Stimulated activated CD8-positive, alpha-beta memory T cell treated with anti-CD3 and anti-CD28 coated beads, Interleukin-4, amount 100 ng/mL, for 24 hours (primary cell): ENCODE measurements around the gene TMEM167A.
"Not testable (repeated sequence)": the region's sequence is repeated elsewhere in the genome, so short reads cannot be mapped to it uniquely, and the experiment has no call there.

Experiments used
- DNase-seq: peaks from one replicate; pipeline ENCODE4 v3.0.0-alpha.2; 2020; ENCODE audit warnings: low read depth

TMEM167A gene

DNA sequence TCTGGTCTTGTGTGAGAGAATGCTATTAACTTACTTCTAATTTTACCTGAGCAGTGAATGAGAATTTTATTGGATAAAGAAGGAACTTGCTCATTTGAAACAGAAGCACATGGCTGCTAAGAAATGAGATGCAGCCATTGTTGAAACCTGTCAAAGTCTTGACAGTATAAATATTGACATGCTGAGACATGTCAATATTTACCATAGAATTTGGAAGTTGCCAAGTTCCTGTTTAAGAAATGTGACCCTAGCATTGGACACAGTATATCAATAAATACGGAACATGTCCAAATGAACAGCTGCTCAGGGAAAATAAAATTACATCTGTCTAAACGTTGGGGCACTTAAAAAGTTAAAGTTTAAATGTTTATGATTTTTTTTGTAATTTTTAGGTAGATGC lies 7.9 kb upstream of the TMEM167A start:
- no peak for DNase-seq

DNA sequence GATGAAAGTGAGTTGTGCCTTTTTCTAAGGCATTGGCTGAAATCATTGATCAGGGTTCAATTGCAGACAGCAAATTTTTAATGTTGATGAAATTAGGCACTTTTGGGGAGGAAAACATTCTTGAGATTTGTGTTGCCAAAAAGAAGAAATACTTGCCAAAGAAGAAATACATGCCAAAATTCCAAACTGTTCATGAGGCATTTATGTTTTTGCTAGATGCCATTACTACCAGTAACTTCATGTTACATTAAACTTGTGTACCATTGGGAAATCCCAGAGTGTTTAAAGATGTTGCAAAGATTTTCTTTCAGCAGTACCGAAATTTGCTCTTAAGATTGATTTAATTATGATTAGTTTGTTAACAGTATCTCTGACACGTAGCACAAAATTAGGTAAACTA lies 7.1 kb upstream of the TMEM167A start:
- DNase-seq = no peak

DNA sequence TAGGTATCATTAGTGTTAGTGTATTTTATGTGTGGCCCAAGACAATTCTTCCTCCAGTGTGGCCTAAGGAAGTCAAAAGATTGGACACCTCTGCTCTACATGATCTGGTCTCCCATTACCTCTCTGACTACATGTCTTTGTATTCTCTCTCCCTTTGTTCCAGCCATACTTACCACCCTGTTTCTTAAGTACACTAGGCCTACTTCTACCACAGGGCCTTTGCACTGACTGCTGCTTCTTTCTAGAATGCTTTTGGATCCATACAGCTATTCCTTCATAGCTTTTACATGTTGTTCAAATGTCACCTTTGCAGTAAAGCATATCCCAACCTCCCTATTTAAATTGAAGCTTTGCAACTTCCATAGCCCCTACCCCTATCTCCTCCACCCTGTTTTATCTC lies 5.6 kb upstream of the TMEM167A start:
- DNase-seq = no peak

DNA sequence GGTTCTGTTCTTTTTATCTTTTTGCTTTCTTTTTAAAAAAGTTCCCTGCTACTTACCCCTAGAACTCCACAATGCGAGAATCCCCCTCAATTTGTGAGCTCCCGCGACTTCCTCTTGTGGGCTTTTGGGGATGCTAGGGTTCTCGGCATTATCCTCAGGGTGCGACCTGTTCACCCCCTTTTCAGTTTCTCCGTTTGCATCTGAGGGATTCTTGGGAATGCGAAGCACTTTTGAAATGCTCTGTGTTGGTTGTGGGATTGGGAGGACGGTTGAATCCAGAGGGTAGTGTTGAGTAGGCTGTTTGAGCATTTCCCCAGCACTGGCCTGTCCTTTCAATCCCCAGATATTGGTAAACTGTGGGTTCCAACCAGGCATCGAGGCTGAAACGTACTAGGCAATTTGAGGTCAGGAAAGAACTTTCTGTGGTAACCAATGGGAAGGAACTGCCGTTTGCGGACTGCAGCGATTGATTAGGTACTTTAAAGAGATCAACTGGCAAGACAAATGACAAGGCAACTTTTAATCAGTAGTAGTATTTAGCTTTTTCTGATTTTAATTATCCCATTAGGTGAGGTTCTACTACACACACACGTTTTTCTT lies 568 bp upstream of the TMEM167A start:
- no peak for DNase-seq

DNA sequence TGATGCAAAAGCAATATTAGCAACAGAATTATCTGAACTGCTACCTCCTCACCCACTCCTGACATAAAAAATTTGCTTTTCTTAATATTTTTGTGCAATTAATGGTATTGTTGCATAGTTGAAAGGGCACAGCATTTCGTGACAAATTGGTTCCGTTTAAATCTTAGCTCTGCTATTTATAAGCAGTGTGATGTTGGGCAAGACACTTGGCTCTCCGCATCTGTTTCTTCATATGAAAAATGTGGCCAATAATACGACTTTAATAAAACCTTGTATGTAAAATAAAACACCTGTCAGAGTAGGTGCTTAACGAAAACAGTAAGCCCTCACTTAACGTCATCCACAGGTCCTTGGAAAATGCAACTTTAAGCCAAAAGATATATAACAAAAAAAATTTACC lies 4.2 kb downstream of the TMEM167A start:
- no peak for DNase-seq

DNA sequence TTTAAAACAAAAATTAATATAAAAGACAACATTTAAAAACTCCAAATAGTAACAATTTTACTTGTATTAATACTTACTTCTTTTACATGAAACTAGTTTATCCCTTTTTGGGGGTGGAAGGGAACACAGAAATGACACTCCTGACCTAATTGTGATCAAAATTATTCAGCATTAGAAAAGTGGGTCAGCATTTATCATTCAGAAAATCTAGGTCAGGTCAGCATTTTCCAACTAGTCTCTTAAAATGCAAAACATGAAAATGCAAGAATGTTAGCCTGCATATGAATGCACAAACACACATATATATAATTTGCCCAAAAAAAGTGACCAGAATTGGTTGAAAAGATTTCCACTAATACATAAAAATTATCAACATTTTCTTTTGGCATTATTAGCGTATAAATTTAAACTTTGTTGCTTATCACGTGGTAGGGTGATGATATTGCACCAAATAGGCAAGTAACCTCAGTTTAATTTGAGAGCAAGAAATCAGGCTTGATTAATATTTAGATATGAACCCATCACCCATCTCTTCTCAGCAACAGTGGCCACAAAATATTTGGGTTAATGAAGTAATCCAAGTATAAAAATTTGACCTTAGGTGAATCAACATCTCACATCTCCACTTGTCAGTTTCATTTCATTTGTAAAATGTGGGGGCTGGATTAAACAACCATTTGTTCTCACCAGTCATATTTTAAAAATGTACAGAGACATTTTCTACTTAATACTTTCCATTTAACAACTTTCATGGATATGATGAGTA lies 5.7 kb downstream of the TMEM167A start:
- DNase-seq = no peak

DNA sequence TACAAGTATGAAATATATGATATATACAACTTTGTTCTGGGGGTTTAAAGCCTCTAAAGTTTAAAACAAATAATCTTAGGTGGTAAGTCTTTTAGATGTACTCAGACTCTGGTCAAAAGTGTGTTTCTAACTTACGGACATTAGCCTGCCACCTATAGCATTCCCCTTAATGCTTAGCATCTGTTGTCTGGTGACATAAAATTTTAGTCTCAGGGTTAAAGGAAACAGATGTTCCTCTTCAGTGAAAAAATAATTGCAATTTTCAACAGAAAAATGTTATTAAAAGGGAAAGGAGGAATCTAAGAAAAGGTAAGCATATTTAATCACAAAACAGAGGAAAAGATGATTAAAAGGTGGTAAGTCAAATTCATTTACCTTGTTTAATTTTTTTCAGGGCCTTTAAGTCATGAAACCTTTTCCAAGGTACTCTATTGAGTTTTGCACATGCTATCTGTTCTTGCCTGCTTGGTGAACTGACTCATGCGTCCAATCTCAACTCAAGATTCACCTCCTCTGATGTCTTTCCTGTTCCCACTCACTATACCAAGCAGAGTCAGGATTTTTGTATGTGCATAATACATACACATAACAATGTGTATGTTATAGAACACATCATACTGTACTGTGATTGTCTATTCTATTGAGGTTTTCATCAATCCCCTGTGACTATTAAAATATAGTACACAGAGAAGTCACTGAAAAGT lies 7.9 kb downstream of the TMEM167A start:
- no peak for DNase-seq

DNA sequence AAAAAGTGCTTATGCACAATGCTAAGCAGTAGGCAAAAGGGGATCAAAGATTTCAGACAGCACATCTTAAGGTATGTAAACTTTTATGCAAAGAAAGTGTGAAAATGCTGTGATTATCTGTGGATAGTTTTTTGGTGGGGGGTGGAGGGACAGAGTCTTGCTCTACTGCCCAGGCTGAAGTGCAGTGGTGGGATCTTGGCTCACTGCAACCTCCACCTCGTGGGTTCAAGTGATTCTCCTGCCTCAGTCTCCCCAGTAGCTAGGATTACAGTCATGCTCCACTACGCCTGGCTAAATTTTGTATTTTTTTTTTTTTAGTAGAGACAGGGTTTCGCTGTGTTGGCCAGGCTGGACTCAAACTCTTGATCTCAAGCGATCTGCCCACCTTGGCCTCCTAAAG lies 9.8 kb downstream of the TMEM167A start:
- DNase-seq = not testable (repeated sequence)

DNA sequence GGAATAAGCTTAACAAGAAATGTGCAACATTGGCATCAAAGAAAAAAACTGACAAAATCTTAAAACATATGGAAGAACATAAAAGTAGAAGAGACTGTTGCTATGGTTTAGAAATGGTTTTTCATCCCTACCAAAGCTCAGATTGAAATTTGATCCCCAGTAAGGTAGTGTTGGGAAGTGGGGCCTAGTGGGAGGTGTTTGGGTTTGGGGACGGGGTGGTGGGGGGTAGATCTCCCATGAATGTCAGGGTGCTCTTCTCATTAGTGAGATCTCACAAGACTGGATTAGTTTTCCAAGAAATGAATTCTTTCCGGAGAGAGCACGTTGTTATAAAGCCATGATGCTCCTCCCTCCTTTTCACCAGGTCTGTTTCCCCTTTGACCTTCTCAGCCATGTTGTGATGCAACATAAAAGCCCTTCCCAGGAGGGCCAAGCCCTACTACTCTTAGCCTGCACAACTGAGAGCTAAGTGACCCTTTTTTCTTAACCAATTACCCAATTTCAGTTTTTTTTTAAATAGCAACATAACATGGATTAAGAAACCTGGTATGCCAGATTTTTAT lies 10.6 kb downstream of the TMEM167A start:
- no peak for DNase-seq

DNA sequence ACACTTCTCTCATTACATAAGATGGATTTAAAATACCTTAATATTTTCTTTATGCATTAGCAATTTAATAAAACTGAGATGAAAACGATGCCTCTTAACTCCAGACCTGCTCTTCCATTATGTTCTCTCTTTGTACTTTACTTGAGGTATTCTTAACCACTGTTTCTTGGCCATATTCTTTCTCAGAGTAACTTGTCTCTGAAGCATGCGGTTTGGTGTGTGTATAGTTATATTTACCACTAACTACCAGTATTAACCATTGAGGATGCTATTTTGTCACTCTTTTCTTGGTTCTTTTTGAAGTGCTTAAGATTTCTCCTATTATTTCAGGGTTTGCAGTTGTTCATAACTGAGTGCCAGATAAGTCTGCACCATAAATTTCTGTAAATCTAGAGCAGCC lies 17.9 kb downstream of the TMEM167A start:
- no peak for DNase-seq

DNA sequence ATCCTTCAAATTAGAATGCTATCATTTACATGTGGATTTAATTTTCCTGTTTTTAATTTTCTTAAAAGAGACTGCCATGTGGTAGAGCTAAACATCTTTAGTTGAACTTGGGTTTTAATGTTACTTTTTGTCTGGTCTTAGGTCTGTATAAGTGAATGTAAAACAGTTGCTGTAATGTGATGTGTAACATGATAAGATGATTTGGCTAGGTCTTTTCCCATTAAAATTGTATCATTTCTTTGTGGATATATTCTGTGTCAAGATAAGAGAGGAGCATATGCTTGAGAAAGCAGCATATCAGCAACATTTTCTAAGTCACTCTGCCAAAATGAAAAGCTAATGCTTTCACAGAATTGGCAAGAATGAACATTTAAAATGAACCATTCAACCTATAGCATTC lies 18.5 kb downstream of the TMEM167A start:
- DNase-seq = no peak

DNA sequence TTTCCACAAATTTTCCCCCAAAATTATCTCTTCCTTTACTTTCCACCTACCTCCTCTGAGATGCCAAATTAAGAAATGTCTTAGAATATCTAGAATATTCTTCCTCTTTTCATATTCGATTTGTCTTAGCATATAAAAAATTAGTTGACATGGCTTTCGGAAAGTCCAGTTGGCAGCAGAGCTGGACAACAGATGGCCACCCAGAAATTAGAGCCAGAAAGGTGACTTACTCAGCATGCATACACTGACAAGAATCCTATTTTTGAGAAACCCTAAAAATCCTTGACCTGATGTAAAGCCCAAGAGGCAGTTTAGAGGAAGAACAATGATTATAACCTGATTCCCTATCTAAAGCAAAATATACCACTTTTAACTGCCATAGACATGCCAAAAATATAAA lies 22.0 kb downstream of the TMEM167A start:
- DNase-seq = no peak

DNA sequence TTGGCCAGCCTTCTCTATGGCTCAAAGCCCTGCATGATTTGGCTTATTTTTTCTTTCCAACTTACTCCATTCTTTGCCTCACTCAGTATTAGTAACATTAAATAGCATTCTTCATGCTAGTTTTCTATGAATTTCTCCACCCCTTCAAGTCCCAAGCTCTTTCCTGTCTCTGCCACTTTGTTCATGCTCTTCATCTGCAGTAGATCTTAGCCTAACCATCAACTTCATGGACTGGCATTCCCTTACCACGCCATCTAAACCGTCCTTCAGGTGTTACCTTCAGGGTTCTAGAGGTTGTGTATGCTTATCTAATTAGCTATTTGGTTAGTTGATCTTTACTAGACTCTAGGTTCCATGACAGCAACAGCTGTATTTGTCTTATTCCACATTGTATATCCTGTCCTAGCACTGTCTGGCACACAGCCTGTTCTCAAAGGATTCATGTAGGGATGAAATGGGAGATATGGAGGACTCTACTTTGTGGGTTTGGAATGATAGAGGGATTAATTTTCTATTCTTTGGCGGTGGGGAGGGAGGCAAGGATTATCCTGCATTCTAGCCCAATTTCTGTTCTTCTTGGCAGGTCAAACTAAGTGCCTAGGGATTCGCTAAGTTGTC lies 26.4 kb downstream of the TMEM167A start:
- no peak for DNase-seq

DNA sequence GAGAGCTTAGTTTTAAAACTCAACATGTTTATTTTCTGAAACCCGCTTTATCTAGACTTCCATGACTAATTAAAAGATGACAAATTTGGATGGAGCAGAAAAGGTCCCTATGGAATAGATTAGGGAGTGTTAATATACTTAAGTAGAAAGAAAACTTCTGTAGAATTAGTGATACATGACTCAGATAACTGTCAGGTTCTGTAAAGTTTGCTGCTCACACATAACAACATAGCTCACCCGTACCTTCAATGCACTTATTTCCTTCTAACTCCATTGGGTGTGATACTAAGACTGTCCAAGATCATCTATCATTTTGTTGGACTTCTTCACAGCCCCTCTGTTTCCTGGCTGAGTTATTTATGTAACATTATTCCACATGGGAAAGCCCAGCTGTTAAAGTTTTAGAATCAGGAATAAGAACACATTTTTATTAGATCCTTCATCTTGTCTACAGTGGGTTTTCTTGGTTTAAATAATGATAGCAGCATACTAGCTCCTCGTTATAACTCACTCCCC lies 27.8 kb downstream of the TMEM167A start:
- DNase-seq = no peak

DNA sequence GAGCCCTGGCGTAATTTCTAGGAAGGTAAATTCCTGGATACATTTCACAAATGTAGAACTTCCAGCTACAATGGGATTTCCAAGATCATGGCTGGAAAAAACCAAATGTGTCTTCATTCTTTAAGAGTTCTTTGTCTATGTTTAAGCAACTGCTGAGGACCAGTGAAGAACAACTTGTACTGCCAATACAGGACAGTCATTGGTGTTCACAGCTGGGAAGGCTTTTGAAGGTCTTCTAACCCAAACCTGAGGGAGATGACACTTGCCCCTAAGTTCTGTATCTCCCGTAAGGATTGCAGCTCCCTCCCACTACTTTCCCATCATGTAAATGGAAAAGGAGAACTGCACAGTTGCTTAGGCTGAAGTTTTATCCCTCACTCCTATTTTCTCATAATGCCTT lies 28.4 kb downstream of the TMEM167A start:
- no peak for DNase-seq

DNA sequence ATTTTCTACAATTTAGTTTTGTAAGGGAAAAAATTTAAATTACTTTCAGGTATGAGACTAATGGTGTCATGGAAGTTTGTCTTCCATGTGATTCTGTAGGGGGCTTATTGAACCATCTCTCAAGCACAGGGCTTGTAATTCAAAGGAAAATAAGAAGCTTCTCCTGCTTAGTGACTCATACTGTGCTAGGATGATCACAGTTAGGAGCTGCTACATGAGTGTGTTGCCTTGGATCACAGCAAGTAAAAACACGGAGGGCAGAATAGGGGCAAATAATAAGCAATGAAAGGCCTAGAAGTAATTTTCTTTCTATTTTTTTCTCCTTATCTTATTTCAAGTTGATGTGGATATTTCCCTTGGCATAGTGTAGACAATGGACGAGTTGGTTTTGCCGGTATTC lies 28.9 kb downstream of the TMEM167A start:
- DNase-seq = no peak

DNA sequence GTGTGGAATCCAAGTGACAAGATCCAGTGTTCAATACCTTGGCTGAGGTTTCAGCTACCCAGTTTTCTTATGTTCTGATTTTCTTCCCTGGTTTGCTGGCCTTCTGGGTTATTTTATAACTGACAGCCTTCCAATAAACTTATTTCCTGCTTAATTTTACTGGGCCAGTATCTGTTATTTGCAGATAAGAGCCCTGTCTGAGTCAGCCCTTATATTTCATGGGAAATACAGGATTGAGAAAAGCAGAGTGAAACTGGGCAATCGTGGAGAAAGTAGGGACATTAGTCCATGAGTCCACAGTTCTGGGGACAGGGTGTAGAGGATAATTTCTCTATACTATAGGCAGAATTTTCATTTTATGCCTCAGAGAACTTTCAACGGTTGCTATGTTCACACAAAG lies 32.3 kb downstream of the TMEM167A start:
- no peak for DNase-seq

DNA sequence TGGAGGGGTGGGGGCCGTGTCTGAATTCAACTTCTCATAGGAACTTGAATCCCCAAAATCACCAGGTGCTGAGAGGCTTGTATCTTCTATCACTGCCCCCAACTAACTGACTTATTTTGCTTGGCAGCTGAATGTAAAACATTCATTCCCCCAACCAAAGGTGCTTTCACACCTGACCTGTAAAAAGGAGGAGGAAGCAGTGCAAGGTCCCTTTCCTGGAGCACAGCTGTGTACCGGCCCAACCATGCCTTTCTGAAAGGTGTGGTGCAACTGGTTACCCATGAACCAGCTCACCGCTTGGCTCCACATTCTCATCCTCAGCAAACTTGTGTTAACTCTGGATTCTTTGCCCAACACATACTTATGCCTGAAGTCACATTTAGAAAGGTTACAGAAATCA lies 34.7 kb downstream of the TMEM167A start:
- no peak for DNase-seq

DNA sequence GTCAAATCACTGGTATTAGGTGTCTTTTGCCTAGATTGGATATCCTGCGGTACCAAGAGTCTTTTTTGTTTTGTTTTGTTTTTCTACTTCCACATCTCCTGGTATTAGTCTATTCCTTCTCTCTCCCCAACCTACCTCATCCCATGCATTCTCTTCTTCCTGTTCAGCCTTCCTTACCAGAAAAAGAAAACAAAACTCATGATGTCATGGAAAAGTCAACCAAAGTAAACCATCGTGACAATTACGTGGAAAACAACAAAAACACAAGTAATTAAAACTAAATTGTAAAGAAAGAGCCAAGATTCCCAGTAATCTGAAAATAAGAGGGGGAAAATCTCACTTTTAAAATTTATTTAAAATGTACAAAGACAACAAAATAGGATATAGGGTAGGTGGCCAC lies 38.3 kb downstream of the TMEM167A start:
- no peak for DNase-seq

DNA sequence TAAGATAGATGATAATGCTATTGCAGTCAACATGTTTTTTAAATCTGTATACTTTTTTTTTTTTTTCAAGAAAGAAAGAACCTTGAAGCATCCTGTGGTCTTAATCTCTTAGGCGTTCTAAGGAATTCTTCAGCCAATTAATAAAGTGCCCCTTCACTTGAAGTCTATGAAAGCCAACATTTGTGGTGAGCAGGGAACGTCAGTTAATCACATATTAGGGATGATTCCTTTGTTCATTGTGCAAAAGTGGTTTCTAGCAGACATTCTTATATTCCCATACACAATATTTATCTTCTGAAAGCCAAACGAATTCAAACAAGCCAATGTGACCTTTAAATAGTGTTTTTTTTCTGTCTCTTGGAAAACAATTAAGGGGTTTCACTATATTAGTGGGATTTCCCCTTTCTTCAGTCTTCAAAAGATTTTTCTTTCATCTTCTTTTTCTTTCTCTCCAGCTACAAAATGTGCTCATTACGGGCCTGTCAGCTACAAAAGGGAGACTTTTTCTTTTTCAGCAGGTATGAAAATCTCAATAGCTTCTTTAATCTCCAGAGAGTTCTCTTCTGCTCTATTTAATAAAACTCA lies 40.1 kb downstream of the TMEM167A start:
- DNase-seq = no peak

DNA sequence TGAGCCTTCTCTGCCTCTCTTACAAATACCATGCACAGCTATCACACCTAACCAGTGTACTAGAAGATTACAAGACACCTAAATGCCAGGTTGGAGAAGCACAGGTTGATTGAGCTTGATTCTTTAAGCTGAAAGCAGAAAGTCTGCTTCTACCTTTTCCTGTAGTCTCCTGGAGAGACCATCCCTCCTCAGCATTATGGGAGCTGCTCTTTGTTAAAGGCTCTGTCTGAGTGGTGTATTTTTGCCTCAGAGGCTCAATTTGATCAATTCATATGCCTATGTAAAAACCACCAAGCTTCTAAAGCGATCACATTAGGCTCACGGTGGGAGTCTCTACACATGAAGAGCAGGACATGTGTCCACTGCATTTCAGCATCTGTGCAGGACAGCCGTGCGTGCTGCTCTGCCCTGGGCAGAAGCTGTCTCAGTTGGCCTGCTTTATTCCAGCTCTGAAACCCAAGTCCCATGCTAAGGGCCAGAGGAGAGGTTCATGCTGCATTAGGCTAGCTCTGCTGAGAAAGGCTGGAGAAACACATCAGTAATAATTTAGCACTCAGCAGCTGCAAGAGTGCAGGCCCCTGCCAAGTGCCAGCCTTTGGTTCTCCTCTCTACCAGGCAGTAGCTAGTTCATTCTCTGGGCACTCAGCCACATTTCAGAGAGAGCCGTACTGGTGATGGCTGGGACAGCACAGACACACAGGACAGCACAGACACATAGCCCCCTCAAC lies 41.7 kb downstream of the TMEM167A start:
- DNase-seq = no peak
